GM20431 (cell line): ENCODE measurements around the gene ATXN10.
"Not testable (repeated sequence)": the region's sequence is repeated elsewhere in the genome, so short reads cannot be mapped to it uniquely, and the experiment has no call there.

Experiments
- in situ Hi-C: fragments of 300-500 bp; cut with MseI, MboI; formaldehyde crosslinking; loops from one replicate; pipeline ENCODE4 v1.15.0; 2020; ENCODE audit warnings: low sequenced_read_pairs; ENCODE audit not compliant: unreplicated experiment

The ATXN10 gene

GRCh38 chr22:45673482-45674175 is 2.0 kb downstream of the ATXN10 start:
- in situ Hi-C loops, result no loop called here

GRCh38 chr22:45676024-45676423 is 4.4 kb downstream of the ATXN10 start:
- in situ Hi-C loops, result no loop called here

GRCh38 chr22:45677063-45677462 is 5.4 kb downstream of the ATXN10 start:
- in situ Hi-C loops, result no loop called here

- in situ Hi-C loops, result no loop called here
These were observed 7.6 kb downstream of the ATXN10 start for GRCh38 chr22:45678961-45679912.

GRCh38 chr22:45680932-45681700 is 9.5 kb downstream of the ATXN10 start:
- in situ Hi-C loops, result no loop called here

- in situ Hi-C loops, result no loop called here
These were observed 10.4 kb downstream of the ATXN10 start for GRCh38 chr22:45682064-45682463.

- in situ Hi-C loops, result not testable (repeated sequence)
These were observed 11.1 kb downstream of the ATXN10 start for GRCh38 chr22:45682773-45683172.

GRCh38 chr22:45683248-45683647 is 11.6 kb downstream of the ATXN10 start:
- in situ Hi-C loops, result no loop called here

- in situ Hi-C loops, result no loop called here
These were observed 12.0 kb downstream of the ATXN10 start for GRCh38 chr22:45683680-45684079.

GRCh38 chr22:45684169-45684568 is 12.5 kb downstream of the ATXN10 start:
- in situ Hi-C loops, result no loop called here

GRCh38 chr22:45684752-45685574 is 13.3 kb downstream of the ATXN10 start:
- in situ Hi-C loops, result no loop called here

- in situ Hi-C loops, result no loop called here
These were observed 14.4 kb downstream of the ATXN10 start for GRCh38 chr22:45686004-45686403.

GRCh38 chr22:45686836-45687235 is 15.2 kb downstream of the ATXN10 start:
- in situ Hi-C loops, result no loop called here

GRCh38 chr22:45688600-45689080 is 17.0 kb downstream of the ATXN10 start:
- in situ Hi-C loops, result no loop called here

GRCh38 chr22:45689211-45689610 is 17.6 kb downstream of the ATXN10 start:
- in situ Hi-C loops, result no loop called here

GRCh38 chr22:45690008-45690407 is 18.4 kb downstream of the ATXN10 start:
- in situ Hi-C loops, result no loop called here

GRCh38 chr22:45692549-45692948 is 20.9 kb downstream of the ATXN10 start:
- in situ Hi-C loops, result no loop called here

GRCh38 chr22:45693835-45694234 is 22.2 kb downstream of the ATXN10 start:
- in situ Hi-C loops, result no loop called here

GRCh38 chr22:45696227-45696626 is 24.6 kb downstream of the ATXN10 start:
- in situ Hi-C loops, result no loop called here

GRCh38 chr22:45698094-45698493 is 26.5 kb downstream of the ATXN10 start:
- in situ Hi-C loops, result no loop called here
